HEK293 (cell line): ENCODE results near the gene CCDC78.

Experiments used
- CTCF ChIA-PET: fragments of 350-600 bp; formaldehyde crosslinking; extraction: SDS; loops from one replicate; lab custom pipeline; 2021; ENCODE audit warnings: antibody characterized with exemption; lab: Yijun Ruan, JAX
- POLR2A ChIA-PET: fragments of 300-600 bp; formaldehyde crosslinking; extraction: SDS; loops from one replicate; lab custom pipeline; 2020; ENCODE audit warnings: antibody characterized with exemption, inconsistent platforms; lab: Yijun Ruan, JAX
- H3K27ac ChIP-seq: fragments of 200-500 bp; sonication (Bioruptor generic); 2 replicates; pipeline ENCODE4 v1.5.1; 2014; ENCODE audit warnings: low read depth, low read length, control low read depth, inconsistent platforms; ENCODE audit errors: extremely low read depth
- H3K36me3 ChIP-seq, 2 experiments: fragments of 200-500 bp in 1 of 2; sonication (Bioruptor generic) in 1 of 2; 1 replicate in 1 of 2; 2 replicates in 1 of 2; pipeline ENCODE4 v1.5.1; 2014 to 2017; ENCODE audit warnings: inconsistent platforms in 2 of 2, low read length in 2 of 2; ENCODE audit not compliant: control insufficient read depth in 2 of 2, insufficient read depth in 1 of 2
- H3K4me1 ChIP-seq: fragments of 200-500 bp; sonication (Bioruptor generic); 2 replicates; pipeline ENCODE4 v1.5.1; 2014; ENCODE audit warnings: mild to moderate bottlenecking, low read length, inconsistent platforms; ENCODE audit not compliant: control insufficient read depth, insufficient read depth
- H3K4me3 ChIP-seq: 2 replicates; pipeline ENCODE4 v1.5.1; 2011; ENCODE audit warnings: low read depth, mild to moderate bottlenecking, control low read depth, low read length, moderate library complexity
- H3K9me3 ChIP-seq: fragments of 200-500 bp; sonication (Bioruptor generic); 2 replicates; pipeline ENCODE4 v1.5.1; 2014; ENCODE audit warnings: low read depth, low read length, inconsistent platforms; ENCODE audit not compliant: control insufficient read depth, insufficient read depth
- AEBP2 ChIP-seq: fragments of 450-650 bp; formaldehyde crosslinking; IDR thresholded peaks from 2 replicates; pipeline ENCODE4 v1.5.1; 2016; ENCODE audit warnings: missing biosample characterization, missing genetic modification characterization, borderline replicate concordance
- BCL11B ChIP-seq: fragments of 450-650 bp; formaldehyde crosslinking; IDR thresholded peaks from 2 replicates; pipeline ENCODE4 v1.5.1; 2016; ENCODE audit warnings: low read depth, missing biosample characterization, missing genetic modification characterization
- EGR2 ChIP-seq: fragments of 450-650 bp; formaldehyde crosslinking; IDR thresholded peaks from 2 replicates; pipeline ENCODE4 v1.5.1; 2016; ENCODE audit warnings: low read depth, missing biosample characterization, missing genetic modification characterization
- GLI4 ChIP-seq: fragments of 450-650 bp; formaldehyde crosslinking; IDR thresholded peaks from 2 replicates; pipeline ENCODE4 v1.5.1; 2016; ENCODE audit warnings: missing biosample characterization, missing genetic modification characterization
- HOXA7 ChIP-seq: sonication (generic); formaldehyde crosslinking; IDR thresholded peaks from 2 replicates; pipeline ENCODE4 v1.8.1; 2022; ENCODE audit warnings: missing genetic modification reagents, borderline replicate concordance
- KLF16 ChIP-seq: fragments of 450-650 bp; formaldehyde crosslinking; IDR thresholded peaks from 2 replicates; pipeline ENCODE4 v1.5.1; 2017; ENCODE audit warnings: missing biosample characterization, missing genetic modification characterization
- MEIS1 ChIP-seq: sonication (generic); formaldehyde crosslinking; IDR thresholded peaks from 2 replicates; pipeline ENCODE4 v1.8.1; 2022; ENCODE audit warnings: missing genetic modification reagents, mild to moderate bottlenecking, borderline replicate concordance
- OSR2 ChIP-seq: fragments of 450-650 bp; formaldehyde crosslinking; IDR thresholded peaks from 2 replicates; pipeline ENCODE4 v1.5.1; 2016; ENCODE audit warnings: missing biosample characterization, missing genetic modification characterization
- REPIN1 ChIP-seq: fragments of 450-650 bp; formaldehyde crosslinking; IDR thresholded peaks from 2 replicates; pipeline ENCODE4 v1.5.1; 2017; ENCODE audit warnings: missing biosample characterization, missing genetic modification characterization, low read depth
- SCRT2 ChIP-seq: fragments of 450-650 bp; formaldehyde crosslinking; IDR thresholded peaks from 2 replicates; pipeline ENCODE4 v1.5.1; 2016; ENCODE audit warnings: missing biosample characterization, missing genetic modification characterization
- WT1 ChIP-seq: fragments of 450-650 bp; formaldehyde crosslinking; IDR thresholded peaks from 2 replicates; pipeline ENCODE4 v1.5.1; 2016; ENCODE audit warnings: missing biosample characterization, missing genetic modification characterization
- ZBTB1 ChIP-seq: fragments of 450-650 bp; formaldehyde crosslinking; IDR thresholded peaks from 2 replicates; pipeline ENCODE4 v1.5.1; 2016; ENCODE audit warnings: missing biosample characterization, missing genetic modification characterization
- ZBTB26 ChIP-seq: fragments of 450-650 bp; formaldehyde crosslinking; optimal IDR thresholded peaks from 2 replicates; pipeline ENCODE3; 2016; ENCODE audit warnings: missing biosample characterization, mild to moderate bottlenecking, missing genetic modification characterization
- ZFP3 ChIP-seq: fragments of 450-650 bp; formaldehyde crosslinking; IDR thresholded peaks from 2 replicates; pipeline ENCODE4 v1.5.1; 2016; ENCODE audit warnings: low read depth, missing biosample characterization, missing genetic modification characterization
- ZNF121 ChIP-seq: fragments of 450-650 bp; formaldehyde crosslinking; IDR thresholded peaks from 2 replicates; pipeline ENCODE4 v1.5.1; 2016; ENCODE audit warnings: missing biosample characterization, missing genetic modification characterization
- ZNF132 ChIP-seq: fragments of 450-650 bp; formaldehyde crosslinking; IDR thresholded peaks from 2 replicates; pipeline ENCODE4 v1.5.1; 2017; ENCODE audit warnings: missing biosample characterization, missing genetic modification characterization, borderline replicate concordance
- ZNF146 ChIP-seq: fragments of 450-650 bp; formaldehyde crosslinking; IDR thresholded peaks from 2 replicates; pipeline ENCODE4 v1.5.1; 2016; ENCODE audit warnings: missing biosample characterization, missing genetic modification characterization
- ZNF2 ChIP-seq: fragments of 450-650 bp; formaldehyde crosslinking; IDR thresholded peaks from 2 replicates; pipeline ENCODE4 v1.5.1; 2016; ENCODE audit warnings: missing biosample characterization, missing genetic modification characterization
- ZNF398 ChIP-seq: fragments of 450-650 bp; formaldehyde crosslinking; IDR thresholded peaks from 2 replicates; pipeline ENCODE4 v1.5.1; 2017; ENCODE audit warnings: missing biosample characterization, missing genetic modification characterization
- ZNF426 ChIP-seq: fragments of 450-650 bp; formaldehyde crosslinking; IDR thresholded peaks from 2 replicates; pipeline ENCODE4 v1.5.1; 2017; ENCODE audit warnings: missing biosample characterization, missing genetic modification characterization, mild to moderate bottlenecking, inconsistent platforms, moderate library complexity
- ZNF558 ChIP-seq: fragments of 450-650 bp; formaldehyde crosslinking; IDR thresholded peaks from 2 replicates; pipeline ENCODE4 v1.5.1; 2016; ENCODE audit warnings: missing biosample characterization, missing genetic modification characterization
- ZNF843 ChIP-seq: fragments of 450-650 bp; formaldehyde crosslinking; IDR thresholded peaks from 2 replicates; pipeline ENCODE4 v1.5.1; 2016; ENCODE audit warnings: missing biosample characterization, missing genetic modification characterization
- ZSCAN16 ChIP-seq: fragments of 450-650 bp; formaldehyde crosslinking; IDR thresholded peaks from 2 replicates; pipeline ENCODE4 v1.5.1; 2016; ENCODE audit warnings: missing biosample characterization, missing genetic modification characterization
- ZSCAN23 ChIP-seq: fragments of 450-650 bp; formaldehyde crosslinking; IDR thresholded peaks from 2 replicates; pipeline ENCODE4 v1.5.1; 2016; ENCODE audit warnings: missing biosample characterization, missing genetic modification characterization
- ZSCAN30 ChIP-seq: fragments of 450-650 bp; IDR thresholded peaks from 2 replicates; pipeline ENCODE4 v1.5.1; 2018; ENCODE audit warnings: missing biosample characterization, mild to moderate bottlenecking, missing genetic modification characterization, moderate library complexity
- TF ChIP-seq, protein P1 (sequence below): fragments of 450-650 bp; formaldehyde crosslinking; IDR thresholded peaks from 2 replicates; pipeline ENCODE4 v1.5.1; 2016; ENCODE audit warnings: missing biosample characterization, missing genetic modification characterization

Gene CCDC78

GRCh38 chr16:678209-678857 lies 47.9 kb downstream of the CCDC78 start:
- H3K9me3 ChIP-seq: no peaks in the 10 kb centered on the region
- CTCF ChIA-PET: interaction anchor here (1.7 kb wide), 1 partner anchor 10 kb away, joined by 4 read pairs; the partner anchor contains the start of gene RHOT2
- peaks cover 14% of the 10 kb centered on the region; the same call in 1 of the 2 replicates for H3K4me1 ChIP-seq
- no peak for TF ChIP-seq ZNF132 (tag by site-specific recombination)
- TF ChIP-seq KLF16 (tag by site-specific recombination): no peak
- TF ChIP-seq EGR2: peak; percentile 10; the same call in 1 of the 2 replicates
- peak; percentile 68; the same call in 1 of the 2 replicates for TF ChIP-seq BCL11B
- TF ChIP-seq, protein P1, sequence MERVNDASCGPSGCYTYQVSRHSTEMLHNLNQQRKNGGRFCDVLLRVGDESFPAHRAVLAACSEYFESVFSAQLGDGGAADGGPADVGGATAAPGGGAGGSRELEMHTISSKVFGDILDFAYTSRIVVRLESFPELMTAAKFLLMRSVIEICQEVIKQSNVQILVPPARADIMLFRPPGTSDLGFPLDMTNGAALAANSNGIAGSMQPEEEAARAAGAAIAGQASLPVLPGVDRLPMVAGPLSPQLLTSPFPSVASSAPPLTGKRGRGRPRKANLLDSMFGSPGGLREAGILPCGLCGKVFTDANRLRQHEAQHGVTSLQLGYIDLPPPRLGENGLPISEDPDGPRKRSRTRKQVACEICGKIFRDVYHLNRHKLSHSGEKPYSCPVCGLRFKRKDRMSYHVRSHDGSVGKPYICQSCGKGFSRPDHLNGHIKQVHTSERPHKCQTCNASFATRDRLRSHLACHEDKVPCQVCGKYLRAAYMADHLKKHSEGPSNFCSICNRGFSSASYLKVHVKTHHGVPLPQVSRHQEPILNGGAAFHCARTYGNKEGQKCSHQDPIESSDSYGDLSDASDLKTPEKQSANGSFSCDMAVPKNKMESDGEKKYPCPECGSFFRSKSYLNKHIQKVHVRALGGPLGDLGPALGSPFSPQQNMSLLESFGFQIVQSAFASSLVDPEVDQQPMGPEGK (tag by site-specific recombination): peak; percentile 33; the same call in 1 of the 2 replicates
- TF ChIP-seq ZSCAN23 (tag by site-specific recombination): no peak
- no peak for TF ChIP-seq ZNF843 (tag by site-specific recombination)
- no peak for TF ChIP-seq OSR2
- no peak for TF ChIP-seq ZNF121 (tag by site-specific recombination)
- TF ChIP-seq ZFP3 (tag by site-specific recombination): no peak
- TF ChIP-seq ZSCAN16: no peak
- TF ChIP-seq SCRT2 (tag by site-specific recombination): 0 out of 2 replicates have a peak, but pooled peaks have one; percentile 30
- peaks cover 3 to 44% of the 10 kb centered on the region in 2 experiments; a peak in 1 of 3 replicates for H3K36me3 ChIP-seq
- H3K4me3 ChIP-seq: no peak overlapping the region
- peak overlapping the region; percentile 65 for H3K27ac ChIP-seq
- POLR2A ChIA-PET: interaction anchor here (1.2 to 5.4 kb wide), 3 partner anchors 9 to 46 kb away, joined by 4 to 57 read pairs (median 4); partner anchors contain the start of genes RHOT2 and WDR24

GRCh38 chr16:677316-678190 lies 48.7 kb downstream of the CCDC78 start:
- Histone ChIP-seq H3K4me3 (no peak overlapping the region), H3K9me3 (no peaks in the 10 kb centered on the region), H3K36me3 (peaks cover 3 to 44% of the 10 kb centered on the region in 2 experiments; a peak in 1 of 3 replicates), H3K27ac (no peak overlapping the region), H3K4me1 (peaks cover 14% of the 10 kb centered on the region; the same call in 1 of the 2 replicates)
- CTCF ChIA-PET: interaction anchor here (1.1 to 1.7 kb wide), 2 partner anchors 9 to 11 kb away, joined by 4 to 6 read pairs; partner anchors contain the start of gene RHOT2
- POLR2A ChIA-PET: interaction anchor here (1.6 to 2.6 kb wide), 3 partner anchors 10 to 13 kb away, joined by 4 to 10 read pairs (median 10); partner anchors contain the start of genes RHOT2 and WDR24
- TF ChIP-seq ZNF398 (tag by site-specific recombination) (no peak), ZBTB1 (tag by site-specific recombination) (no peak), ZNF426 (tag by site-specific recombination) (no peak), AEBP2 (tag by site-specific recombination) (no peak), ZSCAN30 (tag by site-specific recombination) (no peak), EGR2 (no peak; the same call in 1 of the 2 replicates), HOXA7 (CRISPR knock-in tag) (no peak), ZSCAN16 (no peak), MEIS1 (CRISPR knock-in tag) (no peak), REPIN1 (tag by site-specific recombination) (no peak), GLI4 (tag by site-specific recombination) (no peak), WT1 (no peak), ZNF146 (tag by site-specific recombination) (no peak), ZNF2 (no peak), ZNF558 (tag by site-specific recombination) (no peak), ZBTB26 (no peak)
